Skeletal muscle tissue (tissue), 4 donors: ENCODE data around the gene ZNF600. TPM values are rescaled to one million over a fixed set of nuclear protein-coding genes. Genes with fewer than 3 reads are reported as not detected.
"Not testable (repeated sequence)": the region's sequence is repeated elsewhere in the genome, so short reads cannot be mapped to it uniquely, and the experiment has no call there.

Experiments used
- H3K27ac ChIP-seq: one replicate; pipeline ENCODE4 v1.7.0; 2013; ENCODE audit warnings: mild to moderate bottlenecking, low read depth, low read length, inconsistent platforms
- H3K27me3 ChIP-seq, 3 donors: one replicate each; pipeline ENCODE4 v1.7.0; 2013; ENCODE audit warnings: low read length in 3 of 3; ENCODE audit not compliant: control insufficient read depth in 3 of 3, insufficient read depth in 3 of 3
- H3K36me3 ChIP-seq, 3 donors: one replicate each; pipeline ENCODE4 v1.7.0; 2013; ENCODE audit warnings: low read length in 3 of 3; ENCODE audit not compliant: control insufficient read depth in 3 of 3, insufficient read depth in 3 of 3
- H3K4me1 ChIP-seq, 3 donors: one replicate each; pipeline ENCODE4 v1.7.0; 2013; ENCODE audit warnings: low read length in 3 of 3, mild to moderate bottlenecking in 3 of 3; ENCODE audit not compliant: control insufficient read depth in 3 of 3, insufficient read depth in 3 of 3
- H3K4me3 ChIP-seq, 3 donors: one replicate each; pipeline ENCODE4 v1.7.0; 2013; ENCODE audit warnings: low read length in 3 of 3
- H3K9ac ChIP-seq, 3 donors: one replicate each; pipeline ENCODE4 v1.7.0; 2013; ENCODE audit warnings: low read length in 3 of 3, mild to moderate bottlenecking in 3 of 3, moderate library complexity in 2 of 3, low read depth in 1 of 3
- H3K9me3 ChIP-seq, 3 donors: one replicate each; pipeline ENCODE4 v1.7.0; 2013; ENCODE audit warnings: low read length in 3 of 3; ENCODE audit not compliant: control insufficient read depth in 3 of 3
- total RNA-seq: library from RNA; depleted of rRNA; stranded (reverse); fragments of >200 nt; gene quantifications from one replicate; pipeline ENCODE4 v1.2.3, GENCODE V29; 2014
- donor health status: Osteomylitis.

Gene ZNF600
- total RNA-seq = 2.1 TPM

GRCh38 chr19:52786464-52787354 is at the start of gene ZNF600:
Gene ZNF600, minus strand, starts transcription at chr19:52786791. Its CDS starts 7,903 bp downstream, at chr19:52778888.
- H3K9ac ChIP-seq = peak within 1 kb of the TSS; percentile 67 to 73 (median 68)
- H3K27me3 ChIP-seq = not testable (repeated sequence)

GRCh38 chr19:52834289-52834688 is 47.7 kb upstream of the ZNF600 start:
- H3K4me3 ChIP-seq, H3K9ac ChIP-seq, H3K36me3 ChIP-seq, H3K27me3 ChIP-seq, H3K27ac ChIP-seq, H3K4me1 ChIP-seq, H3K9me3 ChIP-seq: not testable (repeated sequence)

More at GRCh38 chr19:52786464-52787354, at the start of gene ZNF600:
- peak within 1 kb of the TSS; percentile 74 to 78 (median 75) for H3K4me3 ChIP-seq
- not testable (repeated sequence) for H3K36me3 ChIP-seq, H3K4me1 ChIP-seq, H3K27ac ChIP-seq, H3K9me3 ChIP-seq

DNA sequence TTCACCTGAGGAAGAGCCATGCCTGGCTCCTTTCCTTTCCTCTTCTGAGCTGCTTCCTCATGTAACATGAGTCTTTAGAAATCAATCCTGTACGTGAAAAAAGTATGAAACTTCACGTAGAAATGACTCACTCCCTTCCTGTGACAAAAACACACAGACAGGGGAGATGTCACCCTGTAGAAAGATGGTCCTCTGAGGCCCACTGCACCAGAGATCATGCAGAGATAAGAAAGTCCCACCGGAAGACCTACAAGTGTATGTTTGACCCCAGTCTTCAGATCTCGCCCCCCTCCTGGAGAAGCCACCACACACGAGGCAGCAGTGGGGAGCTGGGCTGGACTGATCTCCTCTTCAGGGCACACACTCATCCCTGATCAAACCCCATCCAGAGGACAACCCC is 47.0 kb upstream of the ZNF600 start:
- not testable (repeated sequence) for H3K27ac ChIP-seq, H3K36me3 ChIP-seq

GRCh38 chr19:52829866-52830265 is 43.3 kb upstream of the ZNF600 start:
- not testable (repeated sequence) for H3K36me3 ChIP-seq

More for the DNA sequence above, 47.0 kb upstream of the ZNF600 start:
- not testable (repeated sequence) for H3K9ac ChIP-seq, H3K9me3 ChIP-seq, H3K4me3 ChIP-seq, H3K4me1 ChIP-seq, H3K27me3 ChIP-seq

DNA sequence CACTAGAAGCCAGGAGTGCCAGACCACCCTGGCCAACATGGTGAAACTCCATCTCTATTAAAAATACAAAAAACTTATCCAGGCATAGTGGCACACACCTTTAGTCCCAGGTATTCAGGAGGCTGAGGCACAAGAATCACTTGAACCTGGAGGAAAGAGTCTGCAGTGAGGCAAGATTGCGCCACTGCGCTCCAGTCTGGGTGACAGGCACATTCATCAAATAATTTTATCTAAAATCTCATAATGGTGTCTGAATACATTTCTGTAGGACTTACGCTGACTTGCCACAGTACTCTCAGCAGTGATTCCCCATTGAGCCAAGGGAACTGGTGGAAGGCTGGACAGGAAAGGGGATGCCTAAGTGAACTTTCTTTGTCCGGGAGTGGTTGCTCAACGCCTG is 39.2 kb upstream of the ZNF600 start:
- Histone ChIP-seq H3K27ac (no peak overlapping the region), H3K9ac (no peak overlapping the region), H3K27me3 (no peaks in the 10 kb centered on the region), H3K4me3 (no peak overlapping the region), H3K4me1 (peaks cover 0 to 3% (median 0%) of the 10 kb centered on the region in 3 donors), H3K9me3 (no peaks in the 10 kb centered on the region), H3K36me3 (no peaks in the 10 kb centered on the region)

More at GRCh38 chr19:52829866-52830265, 43.3 kb upstream of the ZNF600 start:
- H3K9ac ChIP-seq, H3K4me3 ChIP-seq, H3K4me1 ChIP-seq, H3K27ac ChIP-seq, H3K9me3 ChIP-seq, H3K27me3 ChIP-seq: not testable (repeated sequence)

- H3K4me3 ChIP-seq = no peak overlapping the region
- H3K9me3 ChIP-seq = no peaks in the 10 kb centered on the region
- no peak overlapping the region for H3K27ac ChIP-seq
- no peaks in the 10 kb centered on the region for H3K27me3 ChIP-seq
- H3K9ac ChIP-seq = no peak overlapping the region
- peaks cover 0 to 4% (median 0%) of the 10 kb centered on the region in 3 donors for H3K4me1 ChIP-seq
- H3K36me3 ChIP-seq = no peaks in the 10 kb centered on the region
These were observed 37.1 kb upstream of the ZNF600 start for GRCh38 chr19:52823676-52824075.

DNA sequence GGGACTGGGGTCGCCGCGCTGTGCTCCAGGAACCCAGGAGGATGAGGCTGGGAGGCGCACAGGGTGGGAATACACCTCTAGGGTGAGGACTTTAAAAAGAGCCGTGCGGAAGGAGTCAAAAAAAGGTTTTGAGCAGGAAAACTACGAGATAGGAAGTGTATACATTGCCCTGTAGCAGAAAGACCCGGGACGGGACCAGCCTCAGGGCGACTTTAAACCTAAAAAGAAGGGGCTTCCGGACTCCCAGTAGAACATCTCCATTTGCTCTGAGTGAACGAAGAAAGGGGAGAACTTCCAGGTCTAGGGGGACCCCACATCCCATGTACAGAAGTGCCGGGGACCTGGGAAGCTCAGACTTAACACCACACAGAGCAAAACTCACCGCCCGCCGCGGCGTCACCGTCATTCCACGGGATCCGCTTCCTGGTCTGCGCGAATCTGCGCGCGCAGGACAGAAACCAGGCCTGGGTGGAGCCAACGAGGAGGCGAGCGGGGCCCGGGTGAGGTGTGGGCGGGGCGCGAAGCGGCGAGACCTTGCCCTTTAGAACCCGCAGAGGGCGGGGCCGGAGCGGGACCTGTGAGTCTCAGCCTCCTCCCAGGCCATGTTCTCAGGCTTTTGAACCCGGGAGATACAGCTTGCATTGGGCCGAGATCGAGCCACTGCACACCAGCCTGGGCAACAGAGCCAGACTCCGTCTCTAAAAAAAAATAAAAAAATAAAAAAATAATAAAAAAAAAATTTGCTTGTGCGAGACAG is 34.8 kb upstream of the ZNF600 start, which contains the start of gene ZNF28:
ZNF28 (minus strand) TSS at position 430 of the 757 bp plus-strand sequence. CDS start 3,675 bp downstream, outside the sequence.
- H3K4me1 ChIP-seq = not testable (repeated sequence)
- H3K27ac ChIP-seq = peak within 1 kb of the TSS; percentile 25
- peak within 1 kb of the TSS; percentile 65 to 77 (median 65) for H3K4me3 ChIP-seq

GRCh38 chr19:52820472-52821203 is 34.0 kb upstream of the ZNF600 start:
- H3K9me3 ChIP-seq, H3K36me3 ChIP-seq, H3K4me1 ChIP-seq, H3K27me3 ChIP-seq: not testable (repeated sequence)
- H3K27ac ChIP-seq = peak overlapping the region; percentile 25
- peak overlapping the region; percentile 65 to 77 (median 65) for H3K4me3 ChIP-seq
- peak overlapping the region; percentile 57 to 68 (median 65) for H3K9ac ChIP-seq

More for the DNA sequence above, 34.8 kb upstream of the ZNF600 start, which contains the start of gene ZNF28:
- H3K9ac ChIP-seq = peak within 1 kb of the TSS; percentile 57 to 68 (median 65)
- H3K9me3 ChIP-seq, H3K27me3 ChIP-seq, H3K36me3 ChIP-seq: not testable (repeated sequence)

- H3K36me3 ChIP-seq = peaks cover 0 to 32% (median 12%) of the 10 kb centered on the region in 3 donors
- H3K4me3 ChIP-seq = no peak overlapping the region
- no peak overlapping the region for H3K9ac ChIP-seq
- H3K4me1 ChIP-seq = no peaks in the 10 kb centered on the region
- no peaks in the 10 kb centered on the region for H3K9me3 ChIP-seq
- no peaks in the 10 kb centered on the region for H3K27me3 ChIP-seq
- H3K27ac ChIP-seq = no peak overlapping the region
These were observed 23.2 kb upstream of the ZNF600 start for GRCh38 chr19:52809801-52810200.
